HepG2 (cell line): ENCODE data around the gene MAGED2.

Source experiments
- EZH2 ChIP-seq: conservative IDR thresholded peaks from 2 replicates; pipeline ENCODE4 v1.6.1; 2012; ENCODE audit warnings: mild to moderate bottlenecking, low read depth, low read length, moderate library complexity
- KAT8 ChIP-seq: IDR thresholded peaks from 2 replicates; pipeline ENCODE4 v1.6.1; 2016; ENCODE audit warnings: missing genetic modification reagents, missing compliant biosample characterization
- MXD4 ChIP-seq: IDR thresholded peaks from 2 replicates; pipeline ENCODE4 v1.6.1; 2016; ENCODE audit warnings: mild to moderate bottlenecking, missing biosample characterization, missing genetic modification reagents
- SP1 ChIP-seq, 2 experiments: fragments of 450-650 bp in 1 of 2; sonication (generic) in 1 of 2; formaldehyde crosslinking in 1 of 2; IDR thresholded peaks; 2 replicates each; pipeline versions ENCODE4 v1.4.0 to v1.6.1; 2016 to 2020; ENCODE audit warnings: missing genetic modification reagents in 1 of 2
- ZNF20 ChIP-seq: sonication (generic); formaldehyde crosslinking; IDR thresholded peaks from 2 replicates; pipeline ENCODE4 v1.4.0; 2020; ENCODE audit warnings: mild to moderate bottlenecking, moderate library complexity, missing genetic modification reagents
- ZNF232 ChIP-seq: sonication (generic); formaldehyde crosslinking; IDR thresholded peaks from 2 replicates; pipeline ENCODE4 v1.4.0; 2020; ENCODE audit warnings: missing genetic modification reagents, borderline replicate concordance
- ZNF609 ChIP-seq: sonication (generic); formaldehyde crosslinking; IDR thresholded peaks from 2 replicates; pipeline ENCODE4 v1.4.0; 2020; ENCODE audit warnings: mild to moderate bottlenecking, missing genetic modification reagents, borderline replicate concordance
- TF ChIP-seq, protein P1 (sequence below): sonication (generic); formaldehyde crosslinking; IDR thresholded peaks from 2 replicates; pipeline ENCODE4 v1.5.0; 2020; ENCODE audit warnings: mild to moderate bottlenecking, missing genetic modification reagents, moderate library complexity
- TF ChIP-seq, protein P2 (sequence below), 2 experiments: fragments of 450-650 bp in 1 of 2; sonication (generic) in 1 of 2; formaldehyde crosslinking in 1 of 2; IDR thresholded peaks; 2 replicates each; pipeline versions ENCODE4 v1.6.1 to v1.8.0; 2016 to 2022; ENCODE audit warnings: antibody characterized with exemption in 1 of 2, mild to moderate bottlenecking in 1 of 2, missing genetic modification reagents in 1 of 2

DNA sequence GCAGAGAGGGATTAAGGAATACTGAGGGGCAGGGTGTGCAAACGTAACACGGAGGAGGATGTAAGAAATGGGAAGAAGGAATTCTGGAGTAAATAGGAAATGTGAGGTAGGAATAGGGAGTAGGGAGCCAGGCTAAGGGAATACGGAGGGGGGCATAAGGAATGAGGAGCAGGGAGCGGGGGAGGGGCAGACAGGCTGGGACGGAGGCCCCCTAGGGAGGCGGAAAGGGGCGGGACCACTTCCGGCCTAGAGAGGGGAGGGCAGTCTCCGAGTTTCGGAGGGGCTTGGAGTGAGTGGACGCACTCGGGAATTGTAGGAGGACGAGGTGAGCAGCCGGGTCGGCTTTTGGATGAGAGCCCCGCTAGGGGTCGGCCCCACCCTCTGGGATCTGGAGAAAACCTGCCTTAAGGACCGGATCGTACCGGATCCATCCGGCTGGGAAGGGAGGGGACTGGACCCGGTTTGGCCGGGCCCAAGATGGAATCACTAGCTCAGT is 612 bp downstream of the MAGED2 start:
- TF ChIP-seq MXD4 (no peak), SP1 (IDR thresholded peaks at IDR 0.05) (no peak), SP1 (CRISPR knock-in tag; IDR thresholded peaks at IDR 0.05) (no peak), ZNF20 (no peak), KAT8 (CRISPR knock-in tag) (peak; percentile 31; the same call in 1 of the 2 replicates), ZNF232 (CRISPR knock-in tag) (no peak), ZNF609 (CRISPR knock-in tag) (no peak), EZH2 (no peak)
- TF ChIP-seq, protein P1, sequence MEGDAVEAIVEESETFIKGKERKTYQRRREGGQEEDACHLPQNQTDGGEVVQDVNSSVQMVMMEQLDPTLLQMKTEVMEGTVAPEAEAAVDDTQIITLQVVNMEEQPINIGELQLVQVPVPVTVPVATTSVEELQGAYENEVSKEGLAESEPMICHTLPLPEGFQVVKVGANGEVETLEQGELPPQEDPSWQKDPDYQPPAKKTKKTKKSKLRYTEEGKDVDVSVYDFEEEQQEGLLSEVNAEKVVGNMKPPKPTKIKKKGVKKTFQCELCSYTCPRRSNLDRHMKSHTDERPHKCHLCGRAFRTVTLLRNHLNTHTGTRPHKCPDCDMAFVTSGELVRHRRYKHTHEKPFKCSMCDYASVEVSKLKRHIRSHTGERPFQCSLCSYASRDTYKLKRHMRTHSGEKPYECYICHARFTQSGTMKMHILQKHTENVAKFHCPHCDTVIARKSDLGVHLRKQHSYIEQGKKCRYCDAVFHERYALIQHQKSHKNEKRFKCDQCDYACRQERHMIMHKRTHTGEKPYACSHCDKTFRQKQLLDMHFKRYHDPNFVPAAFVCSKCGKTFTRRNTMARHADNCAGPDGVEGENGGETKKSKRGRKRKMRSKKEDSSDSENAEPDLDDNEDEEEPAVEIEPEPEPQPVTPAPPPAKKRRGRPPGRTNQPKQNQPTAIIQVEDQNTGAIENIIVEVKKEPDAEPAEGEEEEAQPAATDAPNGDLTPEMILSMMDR (CRISPR knock-in tag) = no peak
- TF ChIP-seq, protein P2, sequence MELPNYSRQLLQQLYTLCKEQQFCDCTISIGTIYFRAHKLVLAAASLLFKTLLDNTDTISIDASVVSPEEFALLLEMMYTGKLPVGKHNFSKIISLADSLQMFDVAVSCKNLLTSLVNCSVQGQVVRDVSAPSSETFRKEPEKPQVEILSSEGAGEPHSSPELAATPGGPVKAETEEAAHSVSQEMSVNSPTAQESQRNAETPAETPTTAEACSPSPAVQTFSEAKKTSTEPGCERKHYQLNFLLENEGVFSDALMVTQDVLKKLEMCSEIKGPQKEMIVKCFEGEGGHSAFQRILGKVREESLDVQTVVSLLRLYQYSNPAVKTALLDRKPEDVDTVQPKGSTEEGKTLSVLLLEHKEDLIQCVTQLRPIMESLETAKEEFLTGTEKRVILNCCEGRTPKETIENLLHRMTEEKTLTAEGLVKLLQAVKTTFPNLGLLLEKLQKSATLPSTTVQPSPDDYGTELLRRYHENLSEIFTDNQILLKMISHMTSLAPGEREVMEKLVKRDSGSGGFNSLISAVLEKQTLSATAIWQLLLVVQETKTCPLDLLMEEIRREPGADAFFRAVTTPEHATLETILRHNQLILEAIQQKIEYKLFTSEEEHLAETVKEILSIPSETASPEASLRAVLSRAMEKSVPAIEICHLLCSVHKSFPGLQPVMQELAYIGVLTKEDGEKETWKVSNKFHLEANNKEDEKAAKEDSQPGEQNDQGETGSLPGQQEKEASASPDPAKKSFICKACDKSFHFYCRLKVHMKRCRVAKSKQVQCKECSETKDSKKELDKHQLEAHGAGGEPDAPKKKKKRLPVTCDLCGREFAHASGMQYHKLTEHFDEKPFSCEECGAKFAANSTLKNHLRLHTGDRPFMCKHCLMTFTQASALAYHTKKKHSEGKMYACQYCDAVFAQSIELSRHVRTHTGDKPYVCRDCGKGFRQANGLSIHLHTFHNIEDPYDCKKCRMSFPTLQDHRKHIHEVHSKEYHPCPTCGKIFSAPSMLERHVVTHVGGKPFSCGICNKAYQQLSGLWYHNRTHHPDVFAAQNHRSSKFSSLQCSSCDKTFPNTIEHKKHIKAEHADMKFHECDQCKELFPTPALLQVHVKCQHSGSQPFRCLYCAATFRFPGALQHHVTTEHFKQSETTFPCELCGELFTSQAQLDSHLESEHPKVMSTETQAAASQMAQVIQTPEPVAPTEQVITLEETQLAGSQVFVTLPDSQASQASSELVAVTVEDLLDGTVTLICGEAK (IDR thresholded peaks at IDR 0.05) = no peak
- TF ChIP-seq, protein P2 (CRISPR knock-in tag; IDR thresholded peaks at IDR 0.05) = no peak
